ENCODE results near the gene PKDCC. TPM values are rescaled to one million over a fixed set of nuclear protein-coding genes. Genes with fewer than 3 reads are reported as not detected.

The PKDCC gene
- total RNA-seq, 2 donors from 2014 or later, result 25.7 to 93.9 TPM

- TF ChIP-seq CTCF (IDR thresholded peaks at IDR 0.05) (peak in 4 of 7 experiments; percentile 33 to 44 (median 38)), POLR2A (IDR thresholded peaks at IDR 0.05) (no peak)
- Histone ChIP-seq H3K9me3 (no peaks in the 10 kb centered on the region), H3K4me3 (no peak overlapping the region), H3K4me1 (peaks cover 66% of the 10 kb centered on the region), H3K27ac (peak overlapping the region; percentile 65 to 76 (median 72)), H3K27me3 (no peaks in the 10 kb centered on the region), H3K36me3 (replicated peaks in 1 of 2; ENCODE audit: insufficient read depth in 1 of 2, low read depth in 2 of 2) (peaks cover 0 to 5% of the 10 kb centered on the region in 2 donors)
- DNase-seq, result peak in 3 of 4 donors; percentile 40 to 51 (median 47)
- intact Hi-C loops (cut with DNase I), result no loop called here
- 78 to 84% methylated on average over 17 to 19 of the region's 19 CpGs for WGBS, 2 donors
- peak; percentile 45 for ATAC-seq
These were observed 7.1 kb downstream of the PKDCC start for GRCh38 chr2:42054714-42055430.

DNA sequence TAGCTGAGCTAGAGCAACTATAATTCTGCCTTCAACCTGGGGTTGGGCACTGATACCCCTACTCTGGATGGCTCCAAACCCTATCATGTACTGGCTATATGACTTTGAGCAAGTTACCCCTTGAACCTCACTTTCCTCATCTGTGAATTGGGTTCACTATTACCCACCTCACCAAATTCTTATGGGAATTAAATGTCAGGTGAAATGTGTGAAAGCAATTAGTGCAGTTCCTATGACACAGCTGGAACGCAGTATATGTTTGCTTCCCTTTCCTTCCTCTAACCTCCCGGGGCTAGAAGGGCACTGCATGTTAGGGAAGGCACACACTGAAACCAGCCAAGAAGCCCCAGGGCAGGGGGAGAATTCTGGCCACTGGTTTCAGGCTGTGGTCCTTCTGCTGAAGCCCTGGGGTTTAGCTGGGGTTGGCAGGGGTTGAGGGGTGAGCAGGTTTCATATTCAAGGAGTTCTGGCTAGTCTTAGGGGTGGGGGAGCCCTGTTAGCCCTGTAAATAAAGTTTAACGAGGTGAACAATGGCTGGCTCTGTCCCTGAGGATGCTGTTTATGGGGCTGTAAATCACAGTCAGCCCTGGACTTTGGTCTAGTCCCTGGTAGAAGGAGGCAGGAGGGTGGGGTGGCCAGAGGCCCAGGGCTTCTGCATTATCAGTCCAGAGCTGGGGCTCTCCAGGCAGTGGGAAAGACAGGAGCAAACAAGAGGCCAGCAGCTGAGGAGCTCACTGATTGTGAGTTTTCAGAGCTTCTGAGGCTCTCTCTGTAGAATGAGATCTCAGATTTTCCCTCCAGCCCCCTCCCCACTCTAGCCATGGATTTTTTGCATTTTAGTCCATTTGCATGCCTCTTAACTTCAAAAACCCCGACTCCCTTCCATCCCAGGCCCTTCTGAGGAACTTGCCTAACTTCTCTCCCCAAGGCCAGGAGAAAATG lies 8.0 kb downstream of the PKDCC start:
- H3K4me3 ChIP-seq, result no peak overlapping the region
- intact Hi-C loops (cut with DNase I), result no loop called here
- H3K27ac ChIP-seq, result peak overlapping the region; percentile 65 to 76 (median 72)
- DNase-seq, result peak in 3 of 4 donors; percentile 56 to 67 (median 62)
- H3K36me3 ChIP-seq (replicated peaks in 1 of 2; ENCODE audit: insufficient read depth in 1 of 2, low read depth in 2 of 2), result peaks cover 0 to 5% of the 10 kb centered on the region in 2 donors
- H3K27me3 ChIP-seq, result no peaks in the 10 kb centered on the region
- ATAC-seq, result peak; percentile 76
- 52 to 54% methylated on average over 4 of the region's 4 CpGs for WGBS, 2 donors
- H3K4me1 ChIP-seq, result peaks cover 61% of the 10 kb centered on the region
- no peaks in the 10 kb centered on the region for H3K9me3 ChIP-seq
- TF ChIP-seq CTCF (IDR thresholded peaks at IDR 0.05) (no peak), POLR2A (IDR thresholded peaks at IDR 0.05) (no peak)

- DNase-seq (no peak), ATAC-seq (no peak)
- Histone ChIP-seq H3K27me3 (no peaks in the 10 kb centered on the region), H3K27ac (peak overlapping the region in 1 of 4 donors; percentile 76), H3K4me3 (no peak overlapping the region), H3K36me3 (replicated peaks in 1 of 2; ENCODE audit: insufficient read depth in 1 of 2, low read depth in 2 of 2) (peaks cover 0 to 5% of the 10 kb centered on the region in 2 donors), H3K9me3 (no peaks in the 10 kb centered on the region), H3K4me1 (peaks cover 46% of the 10 kb centered on the region)
- WGBS, 2 donors, result 83 to 85% methylated on average over 8 of the region's 8 CpGs
- intact Hi-C loops (cut with DNase I), result no loop called here
- TF ChIP-seq CTCF (IDR thresholded peaks at IDR 0.05) (no peak), POLR2A (IDR thresholded peaks at IDR 0.05) (no peak)
These were observed 9.5 kb downstream of the PKDCC start for GRCh38 chr2:42057159-42057901.

DNA sequence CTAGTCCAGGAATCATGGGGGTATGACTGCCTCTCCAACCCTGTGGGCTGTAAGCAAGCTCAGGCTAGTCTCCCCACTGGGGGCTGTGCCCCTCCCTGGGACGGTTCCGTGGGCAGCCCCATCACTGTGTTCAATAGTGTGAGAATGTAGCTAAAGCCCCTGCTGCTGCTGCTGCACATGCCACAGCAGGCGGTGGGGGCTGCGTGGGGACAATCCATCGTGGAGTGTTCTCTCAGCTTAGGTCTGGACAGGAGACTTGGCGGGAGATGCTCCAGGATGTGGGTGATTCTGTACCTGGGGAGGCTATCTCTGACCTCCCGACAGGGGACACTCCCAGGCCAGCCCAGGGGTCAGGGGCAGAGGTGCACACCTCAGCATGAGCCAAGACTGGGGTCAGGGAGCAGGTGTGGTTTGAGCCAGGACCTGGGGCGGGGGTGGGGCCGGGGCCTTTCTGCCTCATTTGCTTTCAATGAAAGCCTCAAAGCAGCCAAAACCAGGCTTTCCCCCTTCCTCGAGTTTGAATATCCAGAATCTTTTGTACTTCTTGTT lies 10.2 kb downstream of the PKDCC start:
- TF ChIP-seq POLR2A (IDR thresholded peaks at IDR 0.05), result no peak
- no peak for TF ChIP-seq CTCF (IDR thresholded peaks at IDR 0.05)
- no peak overlapping the region for H3K4me3 ChIP-seq
- no peak overlapping the region for H3K27ac ChIP-seq
- 79 to 81% methylated on average over 7 to 10 of the region's 10 CpGs for WGBS, 2 donors
- peaks cover 0 to 5% of the 10 kb centered on the region in 2 donors for H3K36me3 ChIP-seq (replicated peaks in 1 of 2; ENCODE audit: insufficient read depth in 1 of 2, low read depth in 2 of 2)
- ATAC-seq (no peak), DNase-seq (no peak)
- H3K4me1 ChIP-seq, result peaks cover 41% of the 10 kb centered on the region
- intact Hi-C loops (cut with DNase I), result no loop called here
- H3K27me3 ChIP-seq, result no peaks in the 10 kb centered on the region
- H3K9me3 ChIP-seq, result no peaks in the 10 kb centered on the region

Data from body of pancreas (tissue), 4 donors.